Activated T-cell treated with anti-CD3 and anti-CD28 coated beads, Interleukin-2, amount 50 U/mL, for 72 hours (primary cell): ENCODE measurements around the gene TUBB6. TPM values are rescaled to one million over a fixed set of nuclear protein-coding genes. Genes with fewer than 3 reads are reported as not detected.

Experiments used
- ATAC-seq, 2 donors: fragments of 150-1000 bp; cut with Tn5 transposase; replicated peaks in 1 of 2; 2 replicates each; pipeline ENCODE4 v1.10.0; 2021; ENCODE audit warnings: moderate library complexity in 2 of 2, mild to moderate bottlenecking in 1 of 2
- DNase-seq, 2 donors: peaks; one replicate each; pipeline ENCODE4 v3.0.0; 2021 to 2022; ENCODE audit warnings: mixed read lengths in 1 of 2
- H3K27ac Mint-ChIP-seq: one replicate; pipeline ENCODE4 v1.8.0; 2022; ENCODE audit warnings: mild to moderate bottlenecking, moderate library complexity, mixed read lengths
- H3K27me3 Mint-ChIP-seq: one replicate; pipeline ENCODE4 v1.8.0; 2022; ENCODE audit warnings: low read depth, mixed read lengths
- H3K36me3 Mint-ChIP-seq, 2 donors: one replicate each; pipeline ENCODE4 v1.8.0; 2022; ENCODE audit warnings: mixed read lengths in 2 of 2, mild to moderate bottlenecking in 1 of 2; ENCODE audit not compliant: insufficient read depth in 2 of 2
- H3K4me1 Mint-ChIP-seq: one replicate; pipeline ENCODE4 v1.8.0; 2022; ENCODE audit warnings: low read depth, mixed read lengths
- H3K4me3 Mint-ChIP-seq, 2 donors: one replicate each; pipeline ENCODE4 v1.8.0; 2022; ENCODE audit warnings: mild to moderate bottlenecking in 2 of 2, mixed read lengths in 2 of 2, moderate library complexity in 2 of 2
- H3K9me3 Mint-ChIP-seq, 2 donors: one replicate each; pipeline ENCODE4 v1.8.0; 2022; ENCODE audit warnings: mixed read lengths in 2 of 2
- total RNA-seq, 2 donors: library from RNA; stranded (reverse); gene quantifications; one replicate each; pipeline ENCODE4 v1.2.3, GENCODE V29; 2022

TUBB6 gene
- total RNA-seq, 2 donors from 2014 or later: 4.3 to 5.2 TPM

DNA sequence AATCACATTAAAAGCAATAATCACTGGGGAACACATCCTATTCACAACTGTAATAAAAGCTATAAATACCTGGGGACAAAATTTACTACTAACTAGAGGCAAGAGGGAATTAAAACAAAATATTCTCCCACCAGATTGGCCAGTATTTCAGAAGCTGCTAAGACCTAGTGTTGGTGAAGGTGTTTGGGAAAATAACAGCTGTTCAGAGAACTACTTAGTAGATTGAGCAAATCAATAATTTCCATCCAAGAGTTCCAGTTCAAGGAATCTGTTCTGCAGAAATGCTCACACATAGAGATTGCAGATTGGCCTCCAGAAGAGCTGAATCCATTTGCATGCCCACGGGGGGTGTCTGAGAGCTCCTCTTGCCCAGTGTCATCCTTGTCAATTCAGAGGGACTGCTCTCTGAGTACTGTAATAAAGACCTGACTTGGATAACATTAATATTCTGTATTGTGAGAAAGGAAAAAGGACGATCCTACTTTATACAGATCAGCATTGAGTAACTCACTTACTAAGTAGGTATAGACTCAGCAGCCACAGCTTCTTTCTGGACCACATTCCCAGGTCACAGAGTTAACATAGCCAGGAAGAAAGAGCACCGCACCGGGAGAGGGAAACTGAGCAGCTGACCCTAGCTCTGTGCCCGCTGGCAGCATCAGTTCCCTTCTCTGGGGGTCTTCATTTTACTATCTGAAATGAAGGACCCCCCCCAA lies 5.6 kb downstream of the TUBB6 start:
- Mint-ChIP-seq H3K27ac (no peak overlapping the region), H3K36me3 (peaks cover 6 to 10% of the 10 kb centered on the region in 2 donors), H3K9me3 (peaks cover 2% of the 10 kb centered on the region in 2 donors), H3K4me1 (no peaks in the 10 kb centered on the region), H3K27me3 (peaks cover 18% of the 10 kb centered on the region), H3K4me3 (no peak overlapping the region)
- ATAC-seq (no peak), DNase-seq (no peak)

GRCh38 chr18:12314591-12315305 lies 6.7 kb downstream of the TUBB6 start:
- H3K9me3 Mint-ChIP-seq: peaks cover 2% of the 10 kb centered on the region in 2 donors
- H3K4me3 Mint-ChIP-seq: no peak overlapping the region
- ATAC-seq: no peak
- peaks cover 8% of the 10 kb centered on the region for H3K27me3 Mint-ChIP-seq
- no peak for DNase-seq
- peaks cover 2 to 7% of the 10 kb centered on the region in 2 donors for H3K36me3 Mint-ChIP-seq
- H3K27ac Mint-ChIP-seq: no peak overlapping the region
- H3K4me1 Mint-ChIP-seq: no peaks in the 10 kb centered on the region

DNA sequence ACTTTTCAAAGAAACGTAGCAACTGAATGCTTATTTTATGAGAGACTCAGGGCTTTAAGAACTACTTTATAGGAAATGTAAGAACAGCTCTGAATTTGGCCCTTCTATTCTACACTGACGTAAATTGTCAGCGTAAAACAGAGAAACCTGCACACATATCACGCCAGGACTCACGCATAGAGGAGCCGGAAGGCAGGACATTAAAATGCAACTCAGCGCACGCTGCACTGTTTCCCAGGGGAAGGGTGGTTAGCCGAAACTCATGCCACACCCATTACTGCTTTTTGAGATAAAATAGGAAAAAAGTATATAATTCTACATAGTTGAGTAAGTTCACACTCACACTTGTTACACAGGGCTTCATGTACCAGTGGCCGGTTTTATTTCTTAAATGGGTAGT lies 7.4 kb downstream of the TUBB6 start:
- H3K27ac Mint-ChIP-seq: no peak overlapping the region
- H3K4me1 Mint-ChIP-seq: no peaks in the 10 kb centered on the region
- H3K4me3 Mint-ChIP-seq: no peak overlapping the region
- no peak for ATAC-seq
- DNase-seq: no peak
- peaks cover 2 to 6% of the 10 kb centered on the region in 2 donors for H3K36me3 Mint-ChIP-seq
- H3K9me3 Mint-ChIP-seq: peaks cover 2% of the 10 kb centered on the region in 2 donors
- H3K27me3 Mint-ChIP-seq: peaks cover 4% of the 10 kb centered on the region

DNA sequence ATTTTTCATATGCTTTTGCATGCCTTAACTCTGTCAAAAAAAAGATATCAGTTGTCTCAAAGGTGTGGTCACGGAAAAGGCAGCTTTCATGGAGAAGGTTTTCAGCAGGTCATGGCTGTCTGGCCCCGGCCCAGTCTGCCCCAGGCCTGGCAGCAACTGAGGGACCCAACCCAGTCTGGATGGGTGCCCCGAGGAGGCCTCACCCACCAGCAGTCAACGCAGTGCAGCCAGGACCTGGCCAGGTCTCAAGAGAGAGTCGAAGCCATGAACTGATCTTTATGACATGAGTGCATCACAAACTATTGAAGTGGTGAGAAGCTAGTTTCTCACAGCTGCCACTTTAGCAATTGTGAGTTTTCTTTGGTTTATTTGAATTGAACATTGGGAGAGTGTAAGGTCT lies 7.9 kb downstream of the TUBB6 start:
- no peak for DNase-seq

DNA sequence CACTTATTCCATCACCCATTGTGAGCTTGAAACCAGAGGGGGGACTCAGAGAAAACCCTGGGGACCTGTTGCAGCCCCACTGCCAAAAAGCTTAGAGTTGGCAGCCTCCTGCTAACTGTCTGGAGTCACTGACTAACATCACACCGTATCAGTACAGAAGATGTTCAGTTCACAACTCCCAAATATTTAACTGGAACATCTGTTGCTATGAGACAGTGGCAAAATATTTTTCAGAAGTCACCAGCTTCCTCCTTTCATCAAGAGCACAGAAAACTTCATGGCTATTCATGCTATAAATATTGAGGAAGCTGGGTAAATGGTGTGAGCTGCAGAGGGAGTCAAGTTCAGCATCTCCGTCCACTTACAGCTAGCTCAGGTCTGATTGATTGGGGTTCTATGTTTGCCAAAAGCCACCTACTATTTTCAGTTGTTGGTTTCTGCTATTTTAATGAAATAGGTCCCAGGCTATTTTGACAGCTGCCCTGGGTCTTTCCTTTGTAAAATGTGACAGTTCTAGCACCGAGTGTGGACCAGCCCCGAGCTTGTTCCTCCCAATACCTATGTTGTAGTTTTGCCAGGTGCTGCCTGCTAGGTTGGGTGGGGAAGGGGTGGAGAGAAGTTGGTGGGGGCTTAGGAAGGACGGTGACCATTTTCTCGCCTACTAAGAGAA lies 9.8 kb downstream of the TUBB6 start:
- Mint-ChIP-seq H3K27ac (no peak overlapping the region), H3K4me1 (no peaks in the 10 kb centered on the region), H3K9me3 (peaks cover 2% of the 10 kb centered on the region in 2 donors), H3K27me3 (no peaks in the 10 kb centered on the region), H3K36me3 (no peaks in the 10 kb centered on the region), H3K4me3 (no peak overlapping the region)
- DNase-seq: no peak
- ATAC-seq: no peak

More for the DNA sequence above, 7.9 kb downstream of the TUBB6 start:
- H3K27ac Mint-ChIP-seq: no peak overlapping the region
- peaks cover 2 to 6% of the 10 kb centered on the region in 2 donors for H3K36me3 Mint-ChIP-seq
- no peak for ATAC-seq
- H3K4me3 Mint-ChIP-seq: no peak overlapping the region
- H3K9me3 Mint-ChIP-seq: peaks cover 2% of the 10 kb centered on the region in 2 donors
- H3K4me1 Mint-ChIP-seq: no peaks in the 10 kb centered on the region
- H3K27me3 Mint-ChIP-seq: no peaks in the 10 kb centered on the region

- Mint-ChIP-seq H3K4me1 (no peaks in the 10 kb centered on the region), H3K4me3 (no peak overlapping the region), H3K27me3 (no peaks in the 10 kb centered on the region), H3K27ac (no peak overlapping the region), H3K9me3 (no peaks in the 10 kb centered on the region), H3K36me3 (no peaks in the 10 kb centered on the region)
- ATAC-seq (no peak), DNase-seq (no peak)
Observed at GRCh38 chr18:12318334-12318697, 10.3 kb downstream of the TUBB6 start.

- DNase-seq (no peak), ATAC-seq (no peak)
- Mint-ChIP-seq H3K9me3 (no peaks in the 10 kb centered on the region), H3K27ac (no peak overlapping the region), H3K36me3 (no peaks in the 10 kb centered on the region), H3K4me3 (no peak overlapping the region), H3K4me1 (no peaks in the 10 kb centered on the region), H3K27me3 (no peaks in the 10 kb centered on the region)
Observed at GRCh38 chr18:12318857-12319256, 10.8 kb downstream of the TUBB6 start.

- Mint-ChIP-seq H3K36me3 (peaks cover 3 to 7% of the 10 kb centered on the region in 2 donors), H3K27me3 (no peaks in the 10 kb centered on the region), H3K9me3 (no peaks in the 10 kb centered on the region), H3K4me1 (no peaks in the 10 kb centered on the region), H3K27ac (peak overlapping the region; percentile 68), H3K4me3 (no peak overlapping the region)
- DNase-seq: no peak
- ATAC-seq: no peak
Observed at GRCh38 chr18:12321333-12321732, 13.3 kb downstream of the TUBB6 start.

GRCh38 chr18:12324991-12325725 lies 17.1 kb downstream of the TUBB6 start:
- H3K36me3 Mint-ChIP-seq: peaks cover 7 to 16% of the 10 kb centered on the region in 2 donors
- H3K9me3 Mint-ChIP-seq: no peaks in the 10 kb centered on the region
- H3K27me3 Mint-ChIP-seq: no peaks in the 10 kb centered on the region
- no peaks in the 10 kb centered on the region for H3K4me1 Mint-ChIP-seq
- no peak for ATAC-seq
- no peak for DNase-seq
- no peak overlapping the region for H3K4me3 Mint-ChIP-seq
- no peak overlapping the region for H3K27ac Mint-ChIP-seq

- H3K4me1 Mint-ChIP-seq: no peaks in the 10 kb centered on the region
- H3K27ac Mint-ChIP-seq: no peak overlapping the region
- ATAC-seq (no peak), DNase-seq (no peak)
- no peaks in the 10 kb centered on the region for H3K9me3 Mint-ChIP-seq
- no peak overlapping the region for H3K4me3 Mint-ChIP-seq
- H3K36me3 Mint-ChIP-seq: peaks cover 7 to 16% of the 10 kb centered on the region in 2 donors
- H3K27me3 Mint-ChIP-seq: no peaks in the 10 kb centered on the region
Observed at GRCh38 chr18:12325726-12326245, 17.7 kb downstream of the TUBB6 start.

GRCh38 chr18:12326711-12327460 lies 18.8 kb downstream of the TUBB6 start:
- Mint-ChIP-seq H3K4me1 (no peaks in the 10 kb centered on the region), H3K27ac (no peak overlapping the region), H3K36me3 (peaks cover 7 to 16% of the 10 kb centered on the region in 2 donors), H3K4me3 (no peak overlapping the region), H3K27me3 (no peaks in the 10 kb centered on the region), H3K9me3 (no peaks in the 10 kb centered on the region)
- ATAC-seq (no peak), DNase-seq (no peak)

- Mint-ChIP-seq H3K9me3 (no peaks in the 10 kb centered on the region), H3K27ac (peak overlapping the region; percentile 23), H3K36me3 (peaks cover 7 to 16% of the 10 kb centered on the region in 2 donors), H3K4me3 (no peak overlapping the region), H3K27me3 (no peaks in the 10 kb centered on the region), H3K4me1 (no peaks in the 10 kb centered on the region)
- DNase-seq (peak; percentile 80 to 84), ATAC-seq (peak; percentile 79 to 90)
Observed at GRCh38 chr18:12327510-12328178, 19.6 kb downstream of the TUBB6 start.
